KMS-11 (cell line): ENCODE measurements around the gene STRN4.
"Not testable (repeated sequence)": the region's sequence is repeated elsewhere in the genome, so short reads cannot be mapped to it uniquely, and the experiment has no call there.

Experiments used
- H2AFZ ChIP-seq: fragments of 200-600 bp; sonication (generic); 2 replicates; pipeline ENCODE4 v1.6.1; 2016; ENCODE audit warnings: antibody characterized with exemption, mixed run types, low read depth
- H3K27ac ChIP-seq: fragments of 200-600 bp; sonication (generic); 2 replicates; pipeline ENCODE4 v1.6.1; 2016; ENCODE audit warnings: mild to moderate bottlenecking, mixed run types
- H3K27me3 ChIP-seq: fragments of 200-600 bp; sonication (generic); 2 replicates; pipeline ENCODE4 v1.6.1; 2017; ENCODE audit warnings: mild to moderate bottlenecking, low read depth, mixed run types, moderate library complexity; ENCODE audit not compliant: insufficient read depth
- H3K36me3 ChIP-seq: fragments of 200-600 bp; sonication (generic); 2 replicates; pipeline ENCODE4 v1.6.1; 2017; ENCODE audit warnings: mild to moderate bottlenecking, mixed run types; ENCODE audit not compliant: insufficient read depth
- H3K4me1 ChIP-seq: fragments of 200-600 bp; sonication (generic); 2 replicates; pipeline ENCODE4 v1.6.1; 2016; ENCODE audit warnings: mild to moderate bottlenecking, low read depth, mixed run types; ENCODE audit not compliant: poor library complexity, severe bottlenecking
- H3K4me2 ChIP-seq: fragments of 200-600 bp; sonication (generic); 2 replicates; pipeline ENCODE4 v1.7.0; 2016; ENCODE audit warnings: mild to moderate bottlenecking, mixed run types
- H3K4me3 ChIP-seq: fragments of 200-600 bp; sonication (generic); IDR thresholded peaks from 2 replicates; pipeline ENCODE4 v1.6.1; 2017; ENCODE audit warnings: low read depth, low read length, mixed read lengths; ENCODE audit not compliant: insufficient read depth
- H3K79me2 ChIP-seq: fragments of 200-600 bp; sonication (generic); 2 replicates; pipeline ENCODE4 v1.6.1; 2016; ENCODE audit warnings: low read depth, mixed run types; ENCODE audit not compliant: insufficient read depth
- H3K9ac ChIP-seq: fragments of 200-600 bp; sonication (generic); 2 replicates; pipeline ENCODE4 v1.6.1; 2016; ENCODE audit warnings: mild to moderate bottlenecking, mixed run types
- H4K20me1 ChIP-seq: fragments of 200-600 bp; sonication (generic); 2 replicates; pipeline ENCODE4 v1.6.1; 2016; ENCODE audit warnings: mild to moderate bottlenecking, mixed run types; ENCODE audit not compliant: insufficient read depth
- TF ChIP-seq, protein P1 (sequence below): fragments of 200-600 bp; sonication (generic); conservative IDR thresholded peaks from 2 replicates; pipeline ENCODE4 v1.6.1; 2017; ENCODE audit warnings: low read depth, mild to moderate bottlenecking, antibody characterized with exemption, low read length, moderate library complexity, mixed read lengths

STRN4 gene

DNA sequence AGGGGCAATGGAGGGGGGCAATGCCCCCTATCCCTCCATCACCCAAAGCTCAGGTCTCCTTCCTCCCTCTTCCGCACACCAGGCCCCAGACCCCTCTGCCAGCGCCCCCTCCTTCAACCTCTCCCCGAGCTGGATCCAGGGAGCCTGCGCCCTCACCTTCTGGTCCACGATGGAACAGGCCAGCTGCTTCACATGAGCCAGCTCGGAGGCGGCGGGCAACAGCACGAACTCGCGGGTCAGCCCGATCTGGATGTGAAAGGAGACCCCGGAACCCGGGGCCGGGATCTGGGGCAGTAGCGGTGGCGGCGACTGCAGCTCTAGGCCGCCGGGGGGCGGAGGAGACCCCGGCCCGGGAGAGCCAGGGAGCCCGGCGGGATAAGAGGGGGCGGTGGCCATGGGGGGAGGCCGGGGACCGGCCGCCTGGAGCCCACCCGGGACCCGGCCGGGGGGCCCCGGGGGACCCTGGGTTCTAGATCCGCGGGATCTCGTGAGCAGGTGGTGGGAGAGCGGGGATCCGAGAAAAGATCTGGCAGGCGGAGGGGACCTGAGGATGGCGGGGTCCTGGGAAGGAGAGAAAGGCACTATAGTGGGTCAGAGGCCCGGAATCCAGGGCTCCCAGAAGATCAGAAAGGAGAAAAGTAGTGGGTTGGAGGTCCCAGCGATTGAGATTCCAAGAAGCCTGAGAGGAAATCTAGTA lies 30.1 kb downstream of the STRN4 start:
- H3K9ac ChIP-seq = peak overlapping the region; percentile 70
- H3K79me2 ChIP-seq = peaks cover 24% of the 10 kb centered on the region
- no peaks in the 10 kb centered on the region; the same call in 1 of the 2 replicates for H3K36me3 ChIP-seq
- peak overlapping the region; percentile 72; the same call in 1 of the 2 replicates for H2AFZ ChIP-seq
- peak overlapping the region; percentile 80 for H3K4me2 ChIP-seq
- TF ChIP-seq, protein P1, sequence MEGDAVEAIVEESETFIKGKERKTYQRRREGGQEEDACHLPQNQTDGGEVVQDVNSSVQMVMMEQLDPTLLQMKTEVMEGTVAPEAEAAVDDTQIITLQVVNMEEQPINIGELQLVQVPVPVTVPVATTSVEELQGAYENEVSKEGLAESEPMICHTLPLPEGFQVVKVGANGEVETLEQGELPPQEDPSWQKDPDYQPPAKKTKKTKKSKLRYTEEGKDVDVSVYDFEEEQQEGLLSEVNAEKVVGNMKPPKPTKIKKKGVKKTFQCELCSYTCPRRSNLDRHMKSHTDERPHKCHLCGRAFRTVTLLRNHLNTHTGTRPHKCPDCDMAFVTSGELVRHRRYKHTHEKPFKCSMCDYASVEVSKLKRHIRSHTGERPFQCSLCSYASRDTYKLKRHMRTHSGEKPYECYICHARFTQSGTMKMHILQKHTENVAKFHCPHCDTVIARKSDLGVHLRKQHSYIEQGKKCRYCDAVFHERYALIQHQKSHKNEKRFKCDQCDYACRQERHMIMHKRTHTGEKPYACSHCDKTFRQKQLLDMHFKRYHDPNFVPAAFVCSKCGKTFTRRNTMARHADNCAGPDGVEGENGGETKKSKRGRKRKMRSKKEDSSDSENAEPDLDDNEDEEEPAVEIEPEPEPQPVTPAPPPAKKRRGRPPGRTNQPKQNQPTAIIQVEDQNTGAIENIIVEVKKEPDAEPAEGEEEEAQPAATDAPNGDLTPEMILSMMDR = no peak
- no peaks in the 10 kb centered on the region for H3K27me3 ChIP-seq
- no peaks in the 10 kb centered on the region for H4K20me1 ChIP-seq
- no peak overlapping the region for H3K4me3 ChIP-seq
- peak overlapping the region; percentile 55 for H3K27ac ChIP-seq
- H3K4me1 ChIP-seq = peaks cover 46% of the 10 kb centered on the region

DNA sequence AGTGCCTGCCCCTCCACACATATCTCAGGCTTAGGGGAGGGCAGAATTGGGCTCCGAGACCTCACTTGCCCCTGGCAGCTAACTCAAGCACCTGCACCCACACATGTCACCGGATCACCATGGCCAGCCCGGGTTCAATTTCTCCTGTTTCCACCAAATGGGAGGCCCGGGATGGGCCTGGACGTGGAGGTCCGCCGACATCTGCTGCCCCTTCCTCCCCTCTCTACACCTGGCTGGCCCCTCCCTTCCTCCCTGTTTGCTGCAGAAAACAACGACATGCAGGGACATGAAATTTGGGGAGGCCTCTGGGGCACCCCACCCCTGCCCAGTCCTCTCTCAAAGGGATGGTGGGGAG lies 30.7 kb downstream of the STRN4 start:
- peak overlapping the region; percentile 55; the same call in 1 of the 2 replicates for H3K27ac ChIP-seq
- H3K9ac ChIP-seq = peak overlapping the region; percentile 70
- no peak overlapping the region for H3K4me3 ChIP-seq
- no peaks in the 10 kb centered on the region for H3K27me3 ChIP-seq
- peak overlapping the region; percentile 80 for H3K4me2 ChIP-seq
- H4K20me1 ChIP-seq = no peaks in the 10 kb centered on the region
- H2AFZ ChIP-seq = no peak overlapping the region
- H3K36me3 ChIP-seq = no peaks in the 10 kb centered on the region; the same call in 1 of the 2 replicates
- TF ChIP-seq, protein P1 = no peak
- peaks cover 46% of the 10 kb centered on the region for H3K4me1 ChIP-seq
- peaks cover 24% of the 10 kb centered on the region for H3K79me2 ChIP-seq

GRCh38 chr19:46714444-46715106 lies 31.7 kb downstream of the STRN4 start:
- Histone ChIP-seq H3K27ac (peak overlapping the region; percentile 55; the same call in 1 of the 2 replicates), H2AFZ (peak overlapping the region; percentile 66; the same call in 1 of the 2 replicates), H3K27me3 (no peaks in the 10 kb centered on the region), H3K79me2 (peaks cover 24% of the 10 kb centered on the region), H3K4me2 (peak overlapping the region; percentile 80), H3K4me1 (peaks cover 38% of the 10 kb centered on the region), H3K9ac (peak overlapping the region; percentile 70; the same call in 1 of the 2 replicates), H4K20me1 (no peaks in the 10 kb centered on the region), H3K36me3 (no peaks in the 10 kb centered on the region), H3K4me3 (no peak overlapping the region)
- TF ChIP-seq, protein P1 = no peak

- peak overlapping the region; percentile 55 for H3K27ac ChIP-seq
These were observed 32.3 kb downstream of the STRN4 start for GRCh38 chr19:46713781-46714443.

GRCh38 chr19:46712768-46713338 lies 33.4 kb downstream of the STRN4 start:
- H3K4me3 ChIP-seq, H3K27ac ChIP-seq, H3K9ac ChIP-seq, H4K20me1 ChIP-seq, H3K27me3 ChIP-seq, H2AFZ ChIP-seq, H3K36me3 ChIP-seq: not testable (repeated sequence)
- Histone ChIP-seq H3K79me2 (peaks cover 24% of the 10 kb centered on the region), H3K4me2 (peak overlapping the region; percentile 80; the same call in 1 of the 2 replicates), H3K4me1 (peaks cover 21% of the 10 kb centered on the region)

More at GRCh38 chr19:46713781-46714443, 32.3 kb downstream of the STRN4 start:
- Histone ChIP-seq H4K20me1 (no peaks in the 10 kb centered on the region), H3K79me2 (peaks cover 24% of the 10 kb centered on the region), H3K36me3 (no peaks in the 10 kb centered on the region), H3K27me3 (no peaks in the 10 kb centered on the region), H3K4me3 (no peak overlapping the region), H3K9ac (peak overlapping the region; percentile 39; the same call in 1 of the 2 replicates), H3K4me1 (peaks cover 31% of the 10 kb centered on the region), H3K4me2 (peak overlapping the region; percentile 80), H2AFZ (peak overlapping the region; percentile 66)
- TF ChIP-seq, protein P1 = no peak
